ENCODE measurements around the gene KMT5C.
A peak's percentile ranks its signal among the peaks of the same experiment; 100 is the strongest.

The KMT5C gene

GRCh38 chr19:55315956-55316525 lies 23.6 kb upstream of the KMT5C start:
- TF ChIP-seq REPIN1 (tag by site-specific recombination; IDR thresholded peaks at IDR 0.05; ENCODE audit: low read depth) (no peak), MYNN (tag by site-specific recombination; IDR thresholded peaks at IDR 0.05; ENCODE audit: borderline replicate concordance) (no peak), ZNF112 (tag by site-specific recombination; IDR thresholded peaks at IDR 0.05) (peak; percentile 93)
- TF ChIP-seq, protein P1, sequence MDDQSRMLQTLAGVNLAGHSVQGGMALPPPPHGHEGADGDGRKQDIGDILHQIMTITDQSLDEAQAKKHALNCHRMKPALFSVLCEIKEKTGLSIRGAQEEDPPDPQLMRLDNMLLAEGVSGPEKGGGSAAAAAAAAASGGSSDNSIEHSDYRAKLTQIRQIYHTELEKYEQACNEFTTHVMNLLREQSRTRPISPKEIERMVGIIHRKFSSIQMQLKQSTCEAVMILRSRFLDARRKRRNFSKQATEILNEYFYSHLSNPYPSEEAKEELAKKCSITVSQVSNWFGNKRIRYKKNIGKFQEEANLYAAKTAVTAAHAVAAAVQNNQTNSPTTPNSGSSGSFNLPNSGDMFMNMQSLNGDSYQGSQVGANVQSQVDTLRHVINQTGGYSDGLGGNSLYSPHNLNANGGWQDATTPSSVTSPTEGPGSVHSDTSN (CRISPR knock-in tag; IDR thresholded peaks at IDR 0.05) = no peak
- TF ChIP-seq, protein P2, sequence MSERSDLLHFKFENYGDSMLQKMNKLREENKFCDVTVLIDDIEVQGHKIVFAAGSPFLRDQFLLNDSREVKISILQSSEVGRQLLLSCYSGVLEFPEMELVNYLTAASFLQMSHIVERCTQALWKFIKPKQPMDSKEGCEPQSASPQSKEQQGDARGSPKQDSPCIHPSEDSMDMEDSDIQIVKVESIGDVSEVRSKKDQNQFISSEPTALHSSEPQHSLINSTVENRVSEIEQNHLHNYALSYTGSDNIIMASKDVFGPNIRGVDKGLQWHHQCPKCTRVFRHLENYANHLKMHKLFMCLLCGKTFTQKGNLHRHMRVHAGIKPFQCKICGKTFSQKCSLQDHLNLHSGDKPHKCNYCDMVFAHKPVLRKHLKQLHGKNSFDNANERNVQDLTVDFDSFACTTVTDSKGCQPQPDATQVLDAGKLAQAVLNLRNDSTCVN (tag by site-specific recombination; optimal IDR thresholded peaks at IDR 0.05) = no peak
- Histone ChIP-seq H3K4me1 (ENCODE audit: control insufficient read depth, insufficient read depth, low read length) (no peaks in the 10 kb centered on the region), H3K36me3 (ENCODE audit: control insufficient read depth in 2 of 2, insufficient read depth in 1 of 2, low read length in 2 of 2) (peaks cover 0 to 4% of the 10 kb centered on the region in 2 experiments; a peak in 2 of 3 replicates), H3K9me3 (ENCODE audit: control insufficient read depth, insufficient read depth, low read depth, low read length) (no peaks in the 10 kb centered on the region), H3K27ac (ENCODE audit: extremely low read depth, low read depth, low read length) (no peak overlapping the region), H3K4me3 (ENCODE audit: low read depth, low read length) (no peak overlapping the region)
- POLR2A ChIA-PET = no interaction called here
- CTCF ChIA-PET = interaction anchor here (0.7 to 5.7 kb wide), 3 partner anchors 14 to 360 kb away, joined by 4 to 45 read pairs (median 5); no protein-coding TSS in a partner anchor

- Histone ChIP-seq H3K36me3 (ENCODE audit: control insufficient read depth in 2 of 2, insufficient read depth in 1 of 2, low read length in 2 of 2) (peaks cover 0 to 4% of the 10 kb centered on the region in 2 experiments; a peak in 1 of 3 replicates), H3K9me3 (ENCODE audit: control insufficient read depth, insufficient read depth, low read depth, low read length) (no peaks in the 10 kb centered on the region), H3K4me1 (ENCODE audit: control insufficient read depth, insufficient read depth, low read length) (no peaks in the 10 kb centered on the region), H3K4me3 (ENCODE audit: low read depth, low read length) (no peak overlapping the region), H3K27ac (ENCODE audit: extremely low read depth, low read depth, low read length) (no peak overlapping the region)
- POLR2A ChIA-PET = interaction anchor here (3.4 kb wide), 1 partner anchor 23 kb away, joined by 17 read pairs; the partner anchor contains the start of gene KMT5C
- TF ChIP-seq, protein P3, sequence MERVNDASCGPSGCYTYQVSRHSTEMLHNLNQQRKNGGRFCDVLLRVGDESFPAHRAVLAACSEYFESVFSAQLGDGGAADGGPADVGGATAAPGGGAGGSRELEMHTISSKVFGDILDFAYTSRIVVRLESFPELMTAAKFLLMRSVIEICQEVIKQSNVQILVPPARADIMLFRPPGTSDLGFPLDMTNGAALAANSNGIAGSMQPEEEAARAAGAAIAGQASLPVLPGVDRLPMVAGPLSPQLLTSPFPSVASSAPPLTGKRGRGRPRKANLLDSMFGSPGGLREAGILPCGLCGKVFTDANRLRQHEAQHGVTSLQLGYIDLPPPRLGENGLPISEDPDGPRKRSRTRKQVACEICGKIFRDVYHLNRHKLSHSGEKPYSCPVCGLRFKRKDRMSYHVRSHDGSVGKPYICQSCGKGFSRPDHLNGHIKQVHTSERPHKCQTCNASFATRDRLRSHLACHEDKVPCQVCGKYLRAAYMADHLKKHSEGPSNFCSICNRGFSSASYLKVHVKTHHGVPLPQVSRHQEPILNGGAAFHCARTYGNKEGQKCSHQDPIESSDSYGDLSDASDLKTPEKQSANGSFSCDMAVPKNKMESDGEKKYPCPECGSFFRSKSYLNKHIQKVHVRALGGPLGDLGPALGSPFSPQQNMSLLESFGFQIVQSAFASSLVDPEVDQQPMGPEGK (tag by site-specific recombination; IDR thresholded peaks at IDR 0.05) = no peak
- TF ChIP-seq, protein P4, sequence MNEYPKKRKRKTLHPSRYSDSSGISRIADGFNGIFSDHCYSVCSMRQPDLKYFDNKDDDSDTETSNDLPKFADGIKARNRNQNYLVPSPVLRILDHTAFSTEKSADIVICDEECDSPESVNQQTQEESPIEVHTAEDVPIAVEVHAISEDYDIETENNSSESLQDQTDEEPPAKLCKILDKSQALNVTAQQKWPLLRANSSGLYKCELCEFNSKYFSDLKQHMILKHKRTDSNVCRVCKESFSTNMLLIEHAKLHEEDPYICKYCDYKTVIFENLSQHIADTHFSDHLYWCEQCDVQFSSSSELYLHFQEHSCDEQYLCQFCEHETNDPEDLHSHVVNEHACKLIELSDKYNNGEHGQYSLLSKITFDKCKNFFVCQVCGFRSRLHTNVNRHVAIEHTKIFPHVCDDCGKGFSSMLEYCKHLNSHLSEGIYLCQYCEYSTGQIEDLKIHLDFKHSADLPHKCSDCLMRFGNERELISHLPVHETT (tag by site-specific recombination; IDR thresholded peaks at IDR 0.05) = no peak
- TF ChIP-seq ZNF621 (tag by site-specific recombination; IDR thresholded peaks at IDR 0.05) = no peak
- no peak for TF ChIP-seq ZNF146 (tag by site-specific recombination; IDR thresholded peaks at IDR 0.05)
- no peak for TF ChIP-seq SP7 (tag by site-specific recombination; IDR thresholded peaks at IDR 0.05)
- TF ChIP-seq ZNF311 (tag by site-specific recombination; IDR thresholded peaks at IDR 0.05; ENCODE audit: borderline replicate concordance) = no peak
- TF ChIP-seq, protein P5, sequence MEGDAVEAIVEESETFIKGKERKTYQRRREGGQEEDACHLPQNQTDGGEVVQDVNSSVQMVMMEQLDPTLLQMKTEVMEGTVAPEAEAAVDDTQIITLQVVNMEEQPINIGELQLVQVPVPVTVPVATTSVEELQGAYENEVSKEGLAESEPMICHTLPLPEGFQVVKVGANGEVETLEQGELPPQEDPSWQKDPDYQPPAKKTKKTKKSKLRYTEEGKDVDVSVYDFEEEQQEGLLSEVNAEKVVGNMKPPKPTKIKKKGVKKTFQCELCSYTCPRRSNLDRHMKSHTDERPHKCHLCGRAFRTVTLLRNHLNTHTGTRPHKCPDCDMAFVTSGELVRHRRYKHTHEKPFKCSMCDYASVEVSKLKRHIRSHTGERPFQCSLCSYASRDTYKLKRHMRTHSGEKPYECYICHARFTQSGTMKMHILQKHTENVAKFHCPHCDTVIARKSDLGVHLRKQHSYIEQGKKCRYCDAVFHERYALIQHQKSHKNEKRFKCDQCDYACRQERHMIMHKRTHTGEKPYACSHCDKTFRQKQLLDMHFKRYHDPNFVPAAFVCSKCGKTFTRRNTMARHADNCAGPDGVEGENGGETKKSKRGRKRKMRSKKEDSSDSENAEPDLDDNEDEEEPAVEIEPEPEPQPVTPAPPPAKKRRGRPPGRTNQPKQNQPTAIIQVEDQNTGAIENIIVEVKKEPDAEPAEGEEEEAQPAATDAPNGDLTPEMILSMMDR (tag by site-specific recombination; IDR thresholded peaks at IDR 0.05) = no peak
- TF ChIP-seq ZNF324 (tag by site-specific recombination; IDR thresholded peaks at IDR 0.05) = no peak
- no peak for TF ChIP-seq HOXC10 (CRISPR knock-in tag; IDR thresholded peaks at IDR 0.05)
- no peak for TF ChIP-seq ZNF221 (tag by site-specific recombination; IDR thresholded peaks at IDR 0.05; ENCODE audit: borderline replicate concordance)
- CTCF ChIA-PET = interaction anchor here (0.7 to 5.7 kb wide), 4 partner anchors 14 to 360 kb away, joined by 3 to 45 read pairs (median 5); no protein-coding TSS in a partner anchor
These were observed 23.0 kb upstream of the KMT5C start for GRCh38 chr19:55316646-55317045.
